Activated B cell treated with CpG ODN at 0.5 μM for 24 hours (primary cell): ENCODE results near the gene GAL3ST2. TPM values are rescaled to one million over a fixed set of nuclear protein-coding genes. Genes with fewer than 3 reads are reported as not detected.

Experiments
- ATAC-seq: fragments of 200-7000 bp; cut with Tn5 transposase; one replicate; pipeline ENCODE4 v1.10.0; 2021; ENCODE audit warnings: low read depth, mild to moderate bottlenecking, moderate library complexity
- CTCF ChIA-PET: fragments of 350-600 bp; sonication (Branson Sonifier 250); formaldehyde crosslinking; loops from one replicate; lab custom pipeline; 2021; ENCODE audit warnings: antibody characterized with exemption; lab: Charles Lee
- POLR2A ChIA-PET: fragments of 350-600 bp; sonication (Branson Sonifier 250); formaldehyde crosslinking; loops from one replicate; lab custom pipeline; 2021; ENCODE audit warnings: antibody characterized with exemption; lab: Charles Lee
- DNase-seq: peaks from one replicate; pipeline ENCODE4 v3.0.0; 2022
- H3K27ac Mint-ChIP-seq: one replicate; pipeline ENCODE4 v1.8.0; 2020; ENCODE audit warnings: mixed read lengths
- H3K27me3 Mint-ChIP-seq: one replicate; pipeline ENCODE4 v1.8.0; 2021; ENCODE audit warnings: mixed read lengths
- H3K36me3 Mint-ChIP-seq: one replicate; pipeline ENCODE4 v1.8.0; 2021; ENCODE audit warnings: low read depth, mixed read lengths
- H3K4me1 Mint-ChIP-seq: one replicate; pipeline ENCODE4 v1.8.0; 2021; ENCODE audit warnings: mixed read lengths
- H3K4me3 Mint-ChIP-seq: one replicate; pipeline ENCODE4 v1.8.0; 2020; ENCODE audit warnings: mild to moderate bottlenecking, mixed read lengths
- H3K9me3 Mint-ChIP-seq: one replicate; pipeline ENCODE4 v1.8.0; 2020; ENCODE audit warnings: mixed read lengths
- intact Hi-C: fragments of 100-400 bp; cut with micrococcal nuclease; formaldehyde crosslinking; loops from one replicate; pipeline ENCODE4 v1.15.1; 2024
- total RNA-seq: library from RNA; stranded (reverse); gene quantifications from 2 replicates; pipeline ENCODE4 v1.2.3, GENCODE V29; 2022
- TF ChIP-seq, protein P1 (sequence below): fragments of 200-600 bp; IDR thresholded peaks from one replicate; pipeline ENCODE4 v1.8.0; 2022; ENCODE audit warnings: antibody characterized with exemption, mild to moderate bottlenecking

Gene GAL3ST2
- total RNA-seq, 1 donor from 2014 or later, result not detected

DNA sequence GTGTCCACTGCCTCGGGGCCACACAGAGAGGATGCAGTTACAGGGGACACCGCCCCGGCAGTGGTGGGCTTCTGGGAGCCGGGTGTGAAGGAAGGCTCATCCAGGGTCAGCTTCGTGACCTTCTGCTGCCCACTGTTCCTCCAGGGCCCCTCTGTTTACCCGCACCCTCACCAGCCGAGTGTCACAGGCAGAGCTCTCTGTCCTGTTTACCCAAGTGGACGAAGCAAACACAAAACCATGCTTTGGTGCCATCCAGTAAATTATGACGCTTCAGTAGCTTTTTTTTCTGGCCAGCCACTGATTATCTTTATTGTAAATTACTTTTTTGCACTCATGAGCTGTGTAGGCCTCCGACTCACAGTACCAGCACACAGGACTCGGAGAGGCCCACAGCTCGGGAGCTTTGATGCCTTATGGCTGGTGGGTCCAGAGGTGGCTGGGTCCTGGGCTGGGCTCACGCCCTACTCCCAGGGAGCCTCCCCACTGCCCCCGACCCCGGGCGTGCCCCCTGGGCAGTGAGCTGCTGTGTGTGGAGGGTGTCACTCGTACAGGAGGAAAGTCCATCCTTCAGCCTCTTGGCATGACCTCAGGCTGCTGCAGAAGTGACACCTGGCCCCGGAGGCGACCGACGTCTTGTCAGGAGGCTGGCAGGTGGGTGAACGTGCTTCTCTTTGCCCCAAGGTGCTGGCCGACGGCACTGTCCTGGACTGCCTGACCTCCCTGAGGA lies 32.4 kb upstream of the GAL3ST2 start:
- Mint-ChIP-seq H3K4me1 (peaks cover 9% of the 10 kb centered on the region), H3K27ac (no peak overlapping the region), H3K4me3 (no peak overlapping the region), H3K27me3 (no peaks in the 10 kb centered on the region), H3K36me3 (peaks cover 29% of the 10 kb centered on the region), H3K9me3 (no peaks in the 10 kb centered on the region)
- ChIA-PET CTCF (no interaction called here), POLR2A (no interaction called here)
- ATAC-seq (no peak), DNase-seq (no peak)
- intact Hi-C loops, result no loop called here
- TF ChIP-seq, protein P1, sequence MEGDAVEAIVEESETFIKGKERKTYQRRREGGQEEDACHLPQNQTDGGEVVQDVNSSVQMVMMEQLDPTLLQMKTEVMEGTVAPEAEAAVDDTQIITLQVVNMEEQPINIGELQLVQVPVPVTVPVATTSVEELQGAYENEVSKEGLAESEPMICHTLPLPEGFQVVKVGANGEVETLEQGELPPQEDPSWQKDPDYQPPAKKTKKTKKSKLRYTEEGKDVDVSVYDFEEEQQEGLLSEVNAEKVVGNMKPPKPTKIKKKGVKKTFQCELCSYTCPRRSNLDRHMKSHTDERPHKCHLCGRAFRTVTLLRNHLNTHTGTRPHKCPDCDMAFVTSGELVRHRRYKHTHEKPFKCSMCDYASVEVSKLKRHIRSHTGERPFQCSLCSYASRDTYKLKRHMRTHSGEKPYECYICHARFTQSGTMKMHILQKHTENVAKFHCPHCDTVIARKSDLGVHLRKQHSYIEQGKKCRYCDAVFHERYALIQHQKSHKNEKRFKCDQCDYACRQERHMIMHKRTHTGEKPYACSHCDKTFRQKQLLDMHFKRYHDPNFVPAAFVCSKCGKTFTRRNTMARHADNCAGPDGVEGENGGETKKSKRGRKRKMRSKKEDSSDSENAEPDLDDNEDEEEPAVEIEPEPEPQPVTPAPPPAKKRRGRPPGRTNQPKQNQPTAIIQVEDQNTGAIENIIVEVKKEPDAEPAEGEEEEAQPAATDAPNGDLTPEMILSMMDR, result no peak

- H3K36me3 Mint-ChIP-seq, result peaks cover 35% of the 10 kb centered on the region
- H3K4me3 Mint-ChIP-seq, result no peak overlapping the region
- ChIA-PET POLR2A (no interaction called here), CTCF (no interaction called here)
- DNase-seq (no peak), ATAC-seq (no peak)
- intact Hi-C loops, result no loop called here
- H3K27me3 Mint-ChIP-seq, result no peaks in the 10 kb centered on the region
- TF ChIP-seq, protein P1, result no peak
- no peaks in the 10 kb centered on the region for H3K4me1 Mint-ChIP-seq
- H3K9me3 Mint-ChIP-seq, result no peaks in the 10 kb centered on the region
- no peak overlapping the region for H3K27ac Mint-ChIP-seq
Observed at GRCh38 chr2:241745276-241745675, 31.3 kb upstream of the GAL3ST2 start.

DNA sequence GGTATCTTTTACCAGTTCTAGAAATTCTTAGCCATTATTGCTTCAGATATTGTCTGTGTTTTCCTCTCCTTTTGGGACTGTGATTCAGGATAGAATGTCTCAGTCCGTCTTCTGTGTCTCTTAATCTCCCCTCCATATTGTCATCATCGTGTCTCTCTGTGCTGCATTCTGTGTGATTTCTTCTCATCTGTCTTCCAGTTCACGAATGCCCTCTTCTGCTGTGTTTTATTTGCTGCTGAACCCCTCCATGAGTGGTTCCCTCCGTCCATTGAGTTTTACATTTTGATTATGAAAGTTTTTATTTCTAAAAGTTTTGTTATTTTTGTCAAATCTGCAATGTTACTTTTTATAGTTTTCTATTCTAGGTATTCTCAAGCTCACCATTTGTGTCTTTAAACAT lies 30.5 kb upstream of the GAL3ST2 start:
- no peaks in the 10 kb centered on the region for H3K9me3 Mint-ChIP-seq
- ChIA-PET CTCF (no interaction called here), POLR2A (interaction anchor here (1.1 kb wide), 1 partner anchor 60 kb away, joined by 3 read pairs; the partner anchor contains the start of gene DTYMK)
- TF ChIP-seq, protein P1, result no peak
- H3K4me1 Mint-ChIP-seq, result no peaks in the 10 kb centered on the region
- H3K36me3 Mint-ChIP-seq, result peaks cover 38% of the 10 kb centered on the region
- no peaks in the 10 kb centered on the region for H3K27me3 Mint-ChIP-seq
- H3K27ac Mint-ChIP-seq, result no peak overlapping the region
- ATAC-seq, result no peak
- H3K4me3 Mint-ChIP-seq, result no peak overlapping the region
- no peak for DNase-seq
- intact Hi-C loops, result no loop called here

- no peaks in the 10 kb centered on the region for H3K9me3 Mint-ChIP-seq
- DNase-seq (no peak), ATAC-seq (no peak)
- no peak overlapping the region for H3K4me3 Mint-ChIP-seq
- TF ChIP-seq, protein P1, result no peak
- H3K36me3 Mint-ChIP-seq, result peaks cover 46% of the 10 kb centered on the region
- intact Hi-C loops, result no loop called here
- ChIA-PET POLR2A (no interaction called here), CTCF (no interaction called here)
- no peak overlapping the region for H3K27ac Mint-ChIP-seq
- no peaks in the 10 kb centered on the region for H3K4me1 Mint-ChIP-seq
- H3K27me3 Mint-ChIP-seq, result no peaks in the 10 kb centered on the region
Observed at GRCh38 chr2:241748468-241749256, 28.0 kb upstream of the GAL3ST2 start.
